Keratinocyte (primary cell): ENCODE data around the gene SCUBE1. TPM values are rescaled to one million over a fixed set of nuclear protein-coding genes. Genes with fewer than 3 reads are reported as not detected.

Experiments
- DNase-seq: peaks from one replicate; pipeline ENCODE4 v3.0.0-alpha.2; 2011; ENCODE audit warnings: low read depth, missing footprints, low spot score
- FAIRE-seq: peaks from 2 replicates; lab custom pipeline; 2011; peaks lifted over from hg19 to GRCh38; lab: Jason Lieb, UNC
- H2AFZ ChIP-seq: 2 replicates; pipeline ENCODE4 v1.6.0; 2012; ENCODE audit warnings: low read length, control low read depth, inconsistent platforms; ENCODE audit not compliant: control insufficient read depth
- H3K27ac ChIP-seq: 2 replicates; pipeline ENCODE4 v1.5.1; 2011; ENCODE audit warnings: low read length; ENCODE audit not compliant: control insufficient read depth, insufficient read depth
- H3K27me3 ChIP-seq: 3 replicates; pipeline ENCODE4 v1.6.0; 2011; ENCODE audit warnings: low read length; ENCODE audit not compliant: control insufficient read depth, insufficient read depth; ENCODE audit errors: extremely low read depth
- H3K36me3 ChIP-seq, 2 experiments: 2 replicates in 1 of 2; 3 replicates in 1 of 2; pipeline ENCODE4 v1.5.1; 2011; ENCODE audit warnings: low read length in 2 of 2, mild to moderate bottlenecking in 1 of 2; ENCODE audit not compliant: control insufficient read depth in 2 of 2, insufficient read depth in 2 of 2; ENCODE audit errors: extremely low read depth in 1 of 2
- H3K4me1 ChIP-seq: 3 replicates; pipeline ENCODE4 v1.5.1; 2011; ENCODE audit warnings: low read length; ENCODE audit not compliant: control insufficient read depth, insufficient read depth; ENCODE audit errors: extremely low read depth
- H3K4me2 ChIP-seq: 3 replicates; pipeline ENCODE4 v1.6.0; 2011; ENCODE audit warnings: low read depth, low read length; ENCODE audit not compliant: control insufficient read depth, insufficient read depth; ENCODE audit errors: extremely low read depth
- H3K4me3 ChIP-seq, 3 experiments: fragments of 200-600 bp in 1 of 3; sonication (generic) in 1 of 3; 2 replicates in 2 of 3; 3 replicates in 1 of 3; pipeline ENCODE4 v1.5.1; 2011 to 2016; ENCODE audit warnings: low read length in 3 of 3, mild to moderate bottlenecking in 3 of 3, control low read depth in 2 of 3, inconsistent platforms in 1 of 3, low read depth in 1 of 3, mixed read lengths in 1 of 3, mixed run types in 1 of 3, moderate library complexity in 1 of 3; ENCODE audit not compliant: control insufficient read depth in 2 of 3, insufficient read depth in 2 of 3; ENCODE audit errors: extremely low read depth in 1 of 3
- H3K79me2 ChIP-seq: 2 replicates; pipeline ENCODE4 v1.6.0; 2012; ENCODE audit warnings: low read length; ENCODE audit not compliant: control insufficient read depth, insufficient read depth
- H3K9ac ChIP-seq: 3 replicates; pipeline ENCODE4 v1.6.0; 2011; ENCODE audit warnings: low read length; ENCODE audit not compliant: control insufficient read depth, insufficient read depth; ENCODE audit errors: extremely low read depth
- H3K9me1 ChIP-seq: 3 replicates; pipeline ENCODE4 v1.6.0; 2011; ENCODE audit warnings: low read length; ENCODE audit not compliant: control insufficient read depth, insufficient read depth; ENCODE audit errors: extremely low read depth
- H3K9me3 ChIP-seq: 2 replicates; pipeline ENCODE4 v1.5.1; 2012; ENCODE audit warnings: low read depth, low read length; ENCODE audit not compliant: control insufficient read depth
- H4K20me1 ChIP-seq: 3 replicates; pipeline ENCODE4 v1.6.0; 2011; ENCODE audit warnings: low read length; ENCODE audit not compliant: control insufficient read depth, insufficient read depth; ENCODE audit errors: extremely low read depth
- CTCF ChIP-seq, 3 experiments: IDR thresholded peaks in 1 of 3; conservative IDR thresholded peaks in 1 of 3; optimal IDR thresholded peaks in 1 of 3; 2 replicates in 2 of 3; 3 replicates in 1 of 3; pipeline versions ENCODE3 to v1.5.1; 2011; ENCODE audit warnings: low read length in 3 of 3, mild to moderate bottlenecking in 3 of 3, moderate library complexity in 2 of 3, control low read depth in 1 of 3, inconsistent platforms in 1 of 3; ENCODE audit not compliant: insufficient read depth in 2 of 3; ENCODE audit errors: extremely low read depth in 1 of 3
- EZH2 ChIP-seq: IDR thresholded peaks from one replicate; pipeline ENCODE4 v1.6.1; 2012; ENCODE audit warnings: inconsistent platforms, mild to moderate bottlenecking, low read length, moderate library complexity
- dilution Hi-C: fragments of 300-500 bp; cut with MboI; formaldehyde crosslinking; loops from one replicate; pipeline ENCODE4 v1.7.0; 2020; ENCODE audit warnings: low sequenced_read_pairs; ENCODE audit not compliant: extremely low pct_ligation_motif_present
- polyA plus RNA-seq, 5 experiments: library from polyadenylated mRNA; depleted of rRNA in 3 of 5; stranded (reverse) in 3 of 5; stranded (forward) in 1 of 5; unstranded in 1 of 5; fragments of >200 nt; gene quantifications; 1 replicate in 1 of 5; 2 replicates in 3 of 5; 3 replicates in 1 of 5; pipeline versions ENCODE4 v1.2.1 to v1.2.3, GENCODE V29; 2011 to 2012; ENCODE audit warnings: missing spikeins in 2 of 5, low read depth in 1 of 5, low replicate concordance in 1 of 5

SCUBE1 gene
- polyA plus RNA-seq, 1 donor (not counting 4 experiments of a cell fraction or from before 2014, with no cell fraction given): not detected

GRCh38 chr22:43171607-43172006 lies 171.6 kb downstream of the SCUBE1 start:
- Histone ChIP-seq H3K9me1 (no peaks in the 10 kb centered on the region), H3K4me2 (no peak overlapping the region), H3K4me3 (no peak overlapping the region), H4K20me1 (no peaks in the 10 kb centered on the region), H3K27ac (no peak overlapping the region), H3K79me2 (no peaks in the 10 kb centered on the region), H2AFZ (no peak overlapping the region), H3K9me3 (no peaks in the 10 kb centered on the region), H3K27me3 (no peaks in the 10 kb centered on the region), H3K36me3 (peaks cover 24 to 45% of the 10 kb centered on the region in 2 experiments), H3K9ac (no peak overlapping the region), H3K4me1 (peaks cover 19% of the 10 kb centered on the region)
- no peak for FAIRE-seq
- DNase-seq: no peak
- dilution Hi-C loops: no loop called here
- no peak for TF ChIP-seq CTCF (optimal IDR thresholded peaks at IDR 0.05 in 1 of 3, IDR thresholded peaks at IDR 0.05 in 1 of 3, conservative IDR thresholded peaks at IDR 0.05 in 1 of 3; ENCODE audit: extremely low read depth in 1 of 3, insufficient read depth in 2 of 3, low read length in 3 of 3)
- no peak for TF ChIP-seq EZH2

GRCh38 chr22:43171019-43171491 lies 172.1 kb downstream of the SCUBE1 start:
- DNase-seq (no peak), FAIRE-seq (no peak)
- no peak overlapping the region for H3K4me2 ChIP-seq
- no peaks in the 10 kb centered on the region for H3K9me3 ChIP-seq
- peaks cover 19% of the 10 kb centered on the region for H3K4me1 ChIP-seq
- no peak for TF ChIP-seq CTCF (optimal IDR thresholded peaks at IDR 0.05 in 1 of 3, IDR thresholded peaks at IDR 0.05 in 1 of 3, conservative IDR thresholded peaks at IDR 0.05 in 1 of 3; ENCODE audit: extremely low read depth in 1 of 3, insufficient read depth in 2 of 3, low read length in 3 of 3)
- H3K79me2 ChIP-seq: no peaks in the 10 kb centered on the region
- H3K27ac ChIP-seq: no peak overlapping the region
- no peaks in the 10 kb centered on the region for H4K20me1 ChIP-seq
- H2AFZ ChIP-seq: no peak overlapping the region
- peaks cover 24 to 45% of the 10 kb centered on the region in 2 experiments for H3K36me3 ChIP-seq
- H3K9me1 ChIP-seq: no peaks in the 10 kb centered on the region
- no peaks in the 10 kb centered on the region for H3K27me3 ChIP-seq
- H3K9ac ChIP-seq: no peak overlapping the region
- dilution Hi-C loops: no loop called here
- H3K4me3 ChIP-seq: no peak overlapping the region
